Cardiac muscle cell (in vitro differentiated cells and primary cell): ENCODE measurements around the gene THUMPD2. TPM values are rescaled to one million over a fixed set of nuclear protein-coding genes. Genes with fewer than 3 reads are reported as not detected.

Source experiments
- DNase-seq, 2 donors: peaks; one replicate each; pipeline versions ENCODE4 v3.0.0 to v3.0.0-alpha.2; 2010 to 2017; ENCODE audit warnings: low read depth in 1 of 2, low spot score in 1 of 2
- H3K27ac ChIP-seq: fragments of 200-600 bp; sonication (generic); 2 replicates; pipeline ENCODE4 v1.5.1; 2016
- H3K27me3 ChIP-seq: fragments of 200-600 bp; sonication (generic); 2 replicates; pipeline ENCODE4 v1.6.0; 2016; ENCODE audit warnings: control low read depth
- H3K36me3 ChIP-seq: fragments of 200-600 bp; sonication (generic); 2 replicates; pipeline ENCODE4 v1.5.1; 2016; ENCODE audit warnings: control low read depth
- H3K4me1 ChIP-seq: fragments of 200-600 bp; sonication (generic); 2 replicates; pipeline ENCODE4 v1.8.1; 2017; ENCODE audit warnings: low read depth, mild to moderate bottlenecking, mixed run types
- H3K4me3 ChIP-seq: fragments of 200-600 bp; sonication (generic); 2 replicates; pipeline ENCODE4 v1.5.1; 2016; ENCODE audit warnings: mild to moderate bottlenecking
- H3K9me3 ChIP-seq: fragments of 200-600 bp; sonication (generic); 2 replicates; pipeline ENCODE4 v1.5.1; 2017; ENCODE audit warnings: low read depth, mild to moderate bottlenecking, control low read depth
- polyA plus RNA-seq: library from polyadenylated mRNA; unstranded; fragments of >200 nt; fragmentation: Nextera tagmentation; extraction: Ambion mirVana; gene quantifications from 2 replicates; pipeline ENCODE4 v1.2.1, GENCODE V29; 2016
- total RNA-seq: library from RNA; depleted of rRNA; stranded (reverse); fragments of >200 nt; gene quantifications from 2 replicates; pipeline ENCODE4 v1.2.3, GENCODE V29; 2016
- TF ChIP-seq, protein P1 (sequence below): IDR thresholded peaks from 2 replicates; pipeline ENCODE4 v1.5.1; 2012; ENCODE audit warnings: low read depth, mild to moderate bottlenecking, low read length

THUMPD2 gene
- total and polyA plus RNA-seq, 2 experiments from 2014 or later, result 8.4 to 11.8 TPM

DNA sequence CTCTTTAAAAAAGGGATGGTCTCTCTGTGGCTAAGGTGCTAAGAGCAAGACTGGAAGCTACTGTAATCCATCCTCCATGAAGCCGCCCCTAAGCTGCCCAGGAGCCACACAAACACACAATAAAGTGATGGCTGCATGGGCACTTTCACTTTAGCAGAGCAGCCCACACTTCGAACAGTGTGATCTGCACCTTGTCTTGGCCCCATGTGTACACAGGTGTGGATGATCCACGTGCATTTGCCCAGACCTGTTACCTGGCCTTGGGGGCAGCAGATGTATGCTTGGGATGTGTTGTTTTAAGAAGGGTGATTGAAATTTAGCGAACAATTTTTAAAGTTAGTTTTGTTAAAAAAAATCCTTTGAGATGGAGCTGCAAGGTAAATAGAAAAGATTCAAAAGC, 73.4 kb downstream of the THUMPD2 start:
- H3K36me3 ChIP-seq, result no peaks in the 10 kb centered on the region
- TF ChIP-seq, protein P1, sequence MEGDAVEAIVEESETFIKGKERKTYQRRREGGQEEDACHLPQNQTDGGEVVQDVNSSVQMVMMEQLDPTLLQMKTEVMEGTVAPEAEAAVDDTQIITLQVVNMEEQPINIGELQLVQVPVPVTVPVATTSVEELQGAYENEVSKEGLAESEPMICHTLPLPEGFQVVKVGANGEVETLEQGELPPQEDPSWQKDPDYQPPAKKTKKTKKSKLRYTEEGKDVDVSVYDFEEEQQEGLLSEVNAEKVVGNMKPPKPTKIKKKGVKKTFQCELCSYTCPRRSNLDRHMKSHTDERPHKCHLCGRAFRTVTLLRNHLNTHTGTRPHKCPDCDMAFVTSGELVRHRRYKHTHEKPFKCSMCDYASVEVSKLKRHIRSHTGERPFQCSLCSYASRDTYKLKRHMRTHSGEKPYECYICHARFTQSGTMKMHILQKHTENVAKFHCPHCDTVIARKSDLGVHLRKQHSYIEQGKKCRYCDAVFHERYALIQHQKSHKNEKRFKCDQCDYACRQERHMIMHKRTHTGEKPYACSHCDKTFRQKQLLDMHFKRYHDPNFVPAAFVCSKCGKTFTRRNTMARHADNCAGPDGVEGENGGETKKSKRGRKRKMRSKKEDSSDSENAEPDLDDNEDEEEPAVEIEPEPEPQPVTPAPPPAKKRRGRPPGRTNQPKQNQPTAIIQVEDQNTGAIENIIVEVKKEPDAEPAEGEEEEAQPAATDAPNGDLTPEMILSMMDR, result no peak
- no peaks in the 10 kb centered on the region for H3K27me3 ChIP-seq
- H3K27ac ChIP-seq, result no peak overlapping the region
- no peak overlapping the region for H3K4me3 ChIP-seq
- H3K9me3 ChIP-seq, result no peaks in the 10 kb centered on the region
- H3K4me1 ChIP-seq, result no peaks in the 10 kb centered on the region
- no peak for DNase-seq

DNA sequence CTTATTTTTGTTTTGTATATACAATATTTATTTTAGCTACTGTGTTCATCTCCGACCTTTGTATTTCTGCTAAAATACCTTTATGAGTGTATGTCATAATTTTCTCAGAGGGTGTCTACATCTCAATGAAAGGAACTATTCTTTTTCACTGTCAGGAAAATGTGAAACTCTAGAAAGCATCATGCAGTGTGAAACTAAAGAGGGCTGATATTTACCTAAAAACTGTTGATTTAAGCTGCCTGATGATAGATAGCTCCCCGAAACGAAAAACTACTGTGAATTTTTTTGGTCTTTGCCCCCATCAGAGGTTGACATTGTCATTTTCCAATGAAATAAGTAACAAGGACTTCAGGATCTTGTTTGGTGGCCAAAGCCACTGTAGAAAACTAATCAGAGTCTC, 74.5 kb downstream of the THUMPD2 start:
- no peaks in the 10 kb centered on the region for H3K4me1 ChIP-seq
- no peaks in the 10 kb centered on the region for H3K36me3 ChIP-seq
- H3K4me3 ChIP-seq, result no peak overlapping the region
- no peak overlapping the region for H3K27ac ChIP-seq
- no peak for DNase-seq
- TF ChIP-seq, protein P1, result no peak
- no peaks in the 10 kb centered on the region for H3K9me3 ChIP-seq
- no peaks in the 10 kb centered on the region for H3K27me3 ChIP-seq

DNA sequence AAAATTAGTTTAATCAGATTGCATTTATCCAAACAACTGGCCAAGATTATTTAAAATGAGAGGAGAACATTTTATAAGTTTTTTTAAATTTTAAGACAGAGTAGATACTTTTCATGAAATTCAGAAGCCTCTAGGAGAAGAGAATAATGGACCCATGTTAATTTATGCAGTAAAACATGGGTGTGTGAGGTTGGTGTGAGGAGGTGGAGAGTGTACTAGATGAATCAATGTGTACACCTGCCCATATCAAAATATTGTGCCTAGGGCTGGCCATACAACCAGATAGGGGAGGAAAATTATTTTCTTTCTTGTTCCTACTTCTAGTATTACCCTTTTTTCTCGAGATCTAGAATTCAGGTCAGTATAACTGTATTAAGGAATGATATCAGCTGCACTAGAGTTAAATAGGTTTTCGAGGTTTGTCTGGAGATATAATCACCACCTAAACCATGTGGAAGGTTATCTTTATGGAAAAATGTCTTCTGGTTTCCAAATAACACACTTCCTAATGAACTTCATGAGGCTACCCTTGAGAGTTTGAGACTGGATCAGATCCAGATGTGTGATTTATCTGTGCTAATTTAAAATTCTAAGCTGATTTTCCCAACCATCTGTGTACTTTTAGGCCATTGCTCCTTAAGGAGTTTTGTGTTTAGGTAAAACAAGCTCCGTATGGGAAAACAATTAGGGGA, 75.7 kb downstream of the THUMPD2 start:
- H3K36me3 ChIP-seq, result no peaks in the 10 kb centered on the region
- DNase-seq, result no peak

DNA sequence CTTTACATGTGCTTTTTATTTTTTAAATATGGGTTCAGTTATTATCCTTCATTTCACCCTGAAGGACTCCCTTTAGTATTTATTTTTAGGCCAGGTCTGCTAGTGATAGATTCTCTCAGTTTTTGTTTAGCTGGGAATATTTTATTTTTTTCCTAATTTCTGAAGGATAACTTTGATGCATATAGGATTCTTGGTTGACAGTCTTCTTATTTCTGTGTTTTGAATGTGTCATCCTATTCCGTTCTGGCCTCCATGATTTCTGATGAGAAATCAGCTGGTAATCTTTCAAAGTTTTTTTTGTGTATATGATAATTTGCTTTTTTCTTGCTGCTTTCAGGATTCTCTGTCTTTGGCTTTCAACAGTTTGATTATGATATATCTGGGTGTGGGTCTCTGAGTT, 77.9 kb downstream of the THUMPD2 start:
- no peaks in the 10 kb centered on the region for H3K27me3 ChIP-seq
- H3K9me3 ChIP-seq, result no peaks in the 10 kb centered on the region
- no peaks in the 10 kb centered on the region for H3K36me3 ChIP-seq
- H3K4me1 ChIP-seq, result no peaks in the 10 kb centered on the region
- DNase-seq, result no peak
- H3K4me3 ChIP-seq, result no peak overlapping the region
- TF ChIP-seq, protein P1, result no peak
- H3K27ac ChIP-seq, result no peak overlapping the region

More for the DNA sequence above, 75.7 kb downstream of the THUMPD2 start:
- Histone ChIP-seq H3K9me3 (no peaks in the 10 kb centered on the region), H3K4me1 (no peaks in the 10 kb centered on the region), H3K27me3 (no peaks in the 10 kb centered on the region), H3K4me3 (no peak overlapping the region), H3K27ac (no peak overlapping the region)
- TF ChIP-seq, protein P1, result no peak

DNA sequence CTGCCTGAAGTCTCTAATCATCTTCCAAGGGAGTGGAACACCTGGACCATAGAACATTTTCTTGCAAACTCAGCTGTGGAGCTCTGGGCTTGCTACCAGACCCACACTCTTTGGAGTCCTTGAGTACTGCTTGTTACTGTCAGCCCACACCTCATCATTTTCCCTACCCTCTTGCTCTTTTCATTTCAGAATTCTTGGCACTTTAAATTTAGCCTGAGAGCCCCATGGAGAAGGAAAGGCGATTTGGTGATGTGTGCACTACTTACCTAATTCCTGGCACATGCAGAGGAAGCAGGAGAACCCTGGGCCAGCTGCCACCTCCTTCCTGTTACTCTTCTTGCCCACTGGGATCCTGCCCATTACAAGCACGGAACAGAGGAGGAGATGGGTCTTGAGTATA, 81.6 kb downstream of the THUMPD2 start:
- Histone ChIP-seq H3K36me3 (no peaks in the 10 kb centered on the region), H3K4me3 (no peak overlapping the region), H3K4me1 (peaks cover 11% of the 10 kb centered on the region), H3K27ac (peak overlapping the region; percentile 14), H3K27me3 (no peaks in the 10 kb centered on the region), H3K9me3 (no peaks in the 10 kb centered on the region)
- DNase-seq, result peak in 1 of 2 donors; percentile 42
- TF ChIP-seq, protein P1, result no peak

DNA sequence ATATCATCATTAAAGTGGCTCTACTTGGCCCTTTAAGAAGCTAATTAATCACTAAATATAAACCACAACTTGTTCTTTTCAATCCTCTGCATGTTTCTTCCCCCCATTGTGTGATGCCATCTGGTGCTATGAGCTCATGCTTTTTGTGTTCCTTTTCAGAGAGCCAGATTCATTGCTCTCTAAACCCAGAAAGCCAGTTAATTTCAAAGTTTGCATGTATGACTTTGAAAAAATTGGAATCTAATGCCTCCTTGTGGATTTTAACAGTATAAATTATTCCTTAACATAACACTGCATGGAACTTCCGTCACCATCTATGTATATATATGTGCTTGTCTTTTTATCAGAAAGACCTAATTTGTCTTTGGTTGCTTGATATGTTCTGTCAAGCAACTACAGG, 82.2 kb downstream of the THUMPD2 start:
- Histone ChIP-seq H3K4me3 (no peak overlapping the region), H3K36me3 (no peaks in the 10 kb centered on the region), H3K27ac (peak overlapping the region; percentile 59), H3K4me1 (peaks cover 11% of the 10 kb centered on the region), H3K27me3 (no peaks in the 10 kb centered on the region), H3K9me3 (no peaks in the 10 kb centered on the region)
- peak in 1 of 2 donors; percentile 85 for DNase-seq
- TF ChIP-seq, protein P1, result peak; percentile 40
